ENCODE data around the gene INCENP. TPM values are rescaled to one million over a fixed set of nuclear protein-coding genes. Genes with fewer than 3 reads are reported as not detected.
"Not testable (repeated sequence)": the region's sequence is repeated elsewhere in the genome, so short reads cannot be mapped to it uniquely, and the experiment has no call there.

The INCENP gene
- total RNA-seq, 4 donors from 2014 or later = 7.7 to 28.8 (median 13.0) TPM

DNA sequence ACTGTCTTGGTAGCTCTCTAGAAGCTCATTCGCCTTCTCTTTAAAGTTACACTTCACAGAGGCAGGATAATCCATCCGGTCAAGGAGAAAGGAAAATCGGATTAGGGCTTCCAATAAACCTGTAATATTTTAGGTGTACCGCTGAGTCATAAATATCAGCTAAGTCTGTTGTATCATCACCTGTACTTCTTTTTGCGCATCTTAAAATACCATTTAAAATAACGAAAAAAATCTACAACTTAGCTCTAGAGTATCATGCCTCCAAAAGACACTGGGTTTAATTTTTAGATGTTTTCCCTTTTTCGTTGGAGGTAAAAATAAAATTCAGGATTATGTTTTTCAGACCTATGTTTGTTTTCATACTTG, 41.5 kb upstream of the INCENP start:
- DNase-seq (ENCODE audit: low spot score in 2 of 2) = no peak
- WGBS, 2 donors = 36 to 37% methylated on average over 7 of the region's 7 CpGs

DNA sequence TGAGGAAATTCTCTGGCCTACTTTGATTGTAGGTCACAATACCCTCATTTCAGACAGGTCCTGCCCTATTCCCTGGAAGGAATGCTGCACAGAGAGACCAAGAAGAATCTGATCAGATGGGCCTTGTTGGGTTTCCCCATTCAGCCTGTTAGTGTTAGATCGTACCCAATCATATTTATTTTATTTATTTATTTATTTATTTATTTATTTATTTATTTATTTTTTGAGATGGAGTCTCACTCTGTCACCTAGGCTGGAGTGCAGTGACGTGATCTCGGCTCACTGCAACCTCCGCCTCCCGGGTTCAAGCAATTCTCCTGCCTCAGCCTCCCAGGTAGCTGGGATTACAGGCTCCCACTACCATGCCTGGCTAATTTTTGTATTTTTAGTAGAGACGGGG, 39.0 kb upstream of the INCENP start:
- not testable (repeated sequence) for H3K4me1 ChIP-seq; DNase-seq (ENCODE audit: low spot score in 2 of 2); H3K4me3 ChIP-seq; H3K36me3 ChIP-seq; H3K27ac ChIP-seq; H3K9me3 ChIP-seq; H3K27me3 ChIP-seq
- 93 to 94% methylated on average over 6 of the region's 6 CpGs for WGBS, 2 donors

More for the DNA sequence above, 41.5 kb upstream of the INCENP start:
- H3K4me1 ChIP-seq = peaks cover 0 to 9% (median 2%) of the 10 kb centered on the region in 4 donors
- no peaks in the 10 kb centered on the region for H3K9me3 ChIP-seq
- no peaks in the 10 kb centered on the region for H3K27me3 ChIP-seq
- no peak overlapping the region for H3K4me3 ChIP-seq
- no peaks in the 10 kb centered on the region for H3K36me3 ChIP-seq
- H3K27ac ChIP-seq = peak overlapping the region in 1 of 4 donors; percentile 48
- TF ChIP-seq EP300 (IDR thresholded peaks at IDR 0.05) = no peak
- TF ChIP-seq, protein P1, sequence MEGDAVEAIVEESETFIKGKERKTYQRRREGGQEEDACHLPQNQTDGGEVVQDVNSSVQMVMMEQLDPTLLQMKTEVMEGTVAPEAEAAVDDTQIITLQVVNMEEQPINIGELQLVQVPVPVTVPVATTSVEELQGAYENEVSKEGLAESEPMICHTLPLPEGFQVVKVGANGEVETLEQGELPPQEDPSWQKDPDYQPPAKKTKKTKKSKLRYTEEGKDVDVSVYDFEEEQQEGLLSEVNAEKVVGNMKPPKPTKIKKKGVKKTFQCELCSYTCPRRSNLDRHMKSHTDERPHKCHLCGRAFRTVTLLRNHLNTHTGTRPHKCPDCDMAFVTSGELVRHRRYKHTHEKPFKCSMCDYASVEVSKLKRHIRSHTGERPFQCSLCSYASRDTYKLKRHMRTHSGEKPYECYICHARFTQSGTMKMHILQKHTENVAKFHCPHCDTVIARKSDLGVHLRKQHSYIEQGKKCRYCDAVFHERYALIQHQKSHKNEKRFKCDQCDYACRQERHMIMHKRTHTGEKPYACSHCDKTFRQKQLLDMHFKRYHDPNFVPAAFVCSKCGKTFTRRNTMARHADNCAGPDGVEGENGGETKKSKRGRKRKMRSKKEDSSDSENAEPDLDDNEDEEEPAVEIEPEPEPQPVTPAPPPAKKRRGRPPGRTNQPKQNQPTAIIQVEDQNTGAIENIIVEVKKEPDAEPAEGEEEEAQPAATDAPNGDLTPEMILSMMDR (IDR thresholded peaks at IDR 0.05) = no peak
- TF ChIP-seq POLR2A (IDR thresholded peaks at IDR 0.05) = no peak

DNA sequence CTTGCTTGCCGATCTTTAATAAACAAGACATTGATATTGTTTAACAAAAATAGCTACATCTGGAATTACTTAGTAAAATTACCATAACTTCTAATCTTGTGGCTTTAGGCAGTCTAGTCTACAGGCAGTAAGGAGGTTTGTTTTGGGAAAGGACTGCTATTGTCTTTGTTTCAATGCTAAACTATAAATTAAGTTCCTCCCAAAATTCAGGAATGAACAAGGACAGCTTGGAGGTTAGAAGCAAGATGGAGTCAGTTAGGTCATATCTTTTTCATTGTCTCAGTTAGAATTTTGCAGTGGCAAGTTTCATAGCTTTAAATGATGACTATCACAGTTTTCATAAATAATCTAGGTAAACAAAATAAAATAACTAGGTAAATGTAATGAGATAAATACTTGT, 36.1 kb upstream of the INCENP start:
- Histone ChIP-seq H3K4me3 (no peak overlapping the region), H3K4me1 (no peaks in the 10 kb centered on the region), H3K27ac (no peak overlapping the region), H3K27me3 (no peaks in the 10 kb centered on the region), H3K9me3 (no peaks in the 10 kb centered on the region), H3K36me3 (no peaks in the 10 kb centered on the region)
- no peak for DNase-seq (ENCODE audit: low spot score in 2 of 2)
- no peak for TF ChIP-seq POLR2A (IDR thresholded peaks at IDR 0.05)
- TF ChIP-seq, protein P1 (IDR thresholded peaks at IDR 0.05) = no peak
- no peak for TF ChIP-seq EP300 (IDR thresholded peaks at IDR 0.05)
- WGBS, 2 donors = 56 to 79% methylated on average over 1 of the region's 1 CpG

DNA sequence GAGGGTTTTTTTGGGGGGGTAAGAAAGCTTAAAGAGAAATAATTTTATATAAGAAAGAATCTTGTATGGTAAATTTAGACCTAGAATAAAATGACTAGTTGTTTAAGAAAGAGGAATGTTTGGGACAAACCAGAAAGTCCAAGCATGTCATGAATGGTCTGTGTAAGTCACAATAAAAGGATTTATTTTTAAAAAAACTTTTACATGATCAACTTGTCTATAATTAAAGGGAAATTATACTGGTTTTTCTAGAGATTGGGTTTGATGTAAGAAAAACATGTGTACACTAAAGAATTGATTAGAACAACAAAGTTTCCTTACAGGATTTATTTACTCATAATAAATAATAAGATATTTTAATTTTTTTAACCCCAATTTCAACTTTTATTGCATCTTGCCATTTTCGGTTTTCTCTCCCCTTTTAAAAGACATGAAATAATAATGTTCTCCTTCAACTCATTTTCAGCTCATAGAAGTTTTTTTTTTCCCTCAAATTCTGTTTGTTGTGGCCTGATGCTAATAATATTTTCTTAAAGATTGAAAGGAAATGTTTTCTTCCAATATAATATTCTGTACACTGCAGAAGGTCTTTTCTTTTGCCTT, 35.4 kb upstream of the INCENP start:
- H3K4me1 ChIP-seq = no peaks in the 10 kb centered on the region
- TF ChIP-seq EP300 (IDR thresholded peaks at IDR 0.05) (no peak), POLR2A (IDR thresholded peaks at IDR 0.05) (no peak)
- TF ChIP-seq, protein P1 (IDR thresholded peaks at IDR 0.05) = no peak

DNA sequence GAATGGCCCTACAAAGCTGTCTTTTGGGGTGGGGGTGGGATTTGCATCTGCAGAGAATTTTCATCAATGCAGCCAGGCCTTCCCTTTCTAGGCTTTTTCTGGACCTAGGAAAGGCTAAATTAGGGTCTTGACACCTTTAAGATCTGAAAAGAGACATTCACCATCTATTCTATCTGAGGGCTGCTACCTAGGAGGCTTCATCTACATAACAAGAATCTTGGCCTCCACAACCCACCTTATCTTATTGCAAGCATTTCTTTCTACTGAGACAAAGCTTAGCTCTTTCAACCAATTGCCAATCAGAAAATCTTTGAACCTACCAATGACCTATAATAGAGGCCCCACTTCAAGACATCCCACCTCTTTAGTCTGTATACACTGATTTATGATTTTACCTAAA, 20.7 kb upstream of the INCENP start:
- DNase-seq (ENCODE audit: low spot score in 2 of 2) = no peak
- TF ChIP-seq EP300 (IDR thresholded peaks at IDR 0.05) (no peak), POLR2A (IDR thresholded peaks at IDR 0.05) (no peak)
- TF ChIP-seq, protein P1 (IDR thresholded peaks at IDR 0.05) = no peak
- Histone ChIP-seq H3K27me3 (no peaks in the 10 kb centered on the region), H3K27ac (peak overlapping the region in 3 of 4 donors; percentile 71 to 88 (median 84)), H3K9me3 (no peaks in the 10 kb centered on the region), H3K4me1 (peaks cover 0 to 36% (median 17%) of the 10 kb centered on the region in 4 donors), H3K4me3 (no peak overlapping the region), H3K36me3 (no peaks in the 10 kb centered on the region)

More for the DNA sequence above, 35.4 kb upstream of the INCENP start:
- Histone ChIP-seq H3K4me3 (no peak overlapping the region), H3K27me3 (no peaks in the 10 kb centered on the region), H3K9me3 (no peaks in the 10 kb centered on the region), H3K27ac (peak overlapping the region in 2 of 4 donors; percentile 24 to 62), H3K36me3 (no peaks in the 10 kb centered on the region)
- WGBS, 2 donors = 31 to 39% methylated on average over 1 of the region's 1 CpG
- no peak for DNase-seq (ENCODE audit: low spot score in 2 of 2)

DNA sequence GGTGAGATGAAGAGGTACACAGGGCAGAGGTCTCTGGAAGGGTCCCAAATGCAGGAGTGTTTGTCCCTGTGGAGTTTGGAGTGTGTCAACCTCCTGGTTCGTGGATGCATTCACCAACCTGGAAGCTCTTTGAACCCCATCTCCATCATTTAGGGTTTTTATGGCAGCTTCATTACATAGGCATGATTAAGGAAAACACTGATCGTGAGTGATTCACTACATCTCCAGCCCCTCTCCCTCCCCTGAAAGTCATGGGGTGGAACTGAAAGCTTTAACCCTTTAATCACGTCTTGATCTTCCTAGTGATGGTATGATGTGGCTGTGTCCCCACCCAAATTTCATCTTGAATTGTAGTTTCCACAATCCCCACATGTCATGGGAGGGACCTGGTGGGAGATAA, 19.8 kb upstream of the INCENP start:
- WGBS, 2 donors = 41 to 48% methylated on average over 3 of the region's 3 CpGs

More for the DNA sequence above, 19.8 kb upstream of the INCENP start:
- Histone ChIP-seq H3K4me1 (peaks cover 0 to 38% (median 17%) of the 10 kb centered on the region in 4 donors), H3K4me3 (no peak overlapping the region), H3K9me3 (no peaks in the 10 kb centered on the region), H3K27me3 (no peaks in the 10 kb centered on the region), H3K36me3 (no peaks in the 10 kb centered on the region), H3K27ac (peak overlapping the region; percentile 71 to 88 (median 80))
- TF ChIP-seq EP300 (IDR thresholded peaks at IDR 0.05) (no peak), POLR2A (IDR thresholded peaks at IDR 0.05) (no peak)
- TF ChIP-seq, protein P1 (IDR thresholded peaks at IDR 0.05) = no peak
- no peak for DNase-seq (ENCODE audit: low spot score in 2 of 2)
